ENCODE data around the gene REL. TPM values are rescaled to one million over a fixed set of nuclear protein-coding genes. Genes with fewer than 3 reads are reported as not detected.

The REL gene
- total RNA-seq, 2 experiments from 2014 or later, result 49.9 to 81.1 TPM

- intact Hi-C loops (cut with micrococcal nuclease; ENCODE audit: unreplicated experiment), result no loop called here
- Histone ChIP-seq H3K4me1 (ENCODE audit: insufficient read depth, low read length, poor library complexity, severe bottlenecking) (peaks cover 40% of the 10 kb centered on the region), H3K9me2 (ENCODE audit: insufficient read depth, low read length) (no peaks in the 10 kb centered on the region)
Measured at GRCh38 chr2:60867007-60867406, 14.4 kb upstream of the REL start.

GRCh38 chr2:60867848-60868247 is 13.5 kb upstream of the REL start:
- H3K9me2 ChIP-seq (ENCODE audit: insufficient read depth, low read length), result no peaks in the 10 kb centered on the region
- POLR2A ChIA-PET, result interaction anchor here (1.0 to 6.3 kb wide), 9 partner anchors 9 to 62 kb away, joined by 3 to 45 read pairs (median 3); no protein-coding TSS in a partner anchor
- peak overlapping the region; percentile 94 for H2AFZ ChIP-seq (ENCODE audit: low read length)
- peaks cover 17% of the 10 kb centered on the region for H3K36me3 ChIP-seq (ENCODE audit: insufficient read depth, low read length)
- no peaks in the 10 kb centered on the region for H3K79me2 ChIP-seq (ENCODE audit: insufficient read depth, low read depth, low read length)
- H3K4me3 ChIP-seq (ENCODE audit: low read depth, low read length, poor library complexity, severe bottlenecking), result peak overlapping the region; percentile 22
- TF ChIP-seq, protein P1, sequence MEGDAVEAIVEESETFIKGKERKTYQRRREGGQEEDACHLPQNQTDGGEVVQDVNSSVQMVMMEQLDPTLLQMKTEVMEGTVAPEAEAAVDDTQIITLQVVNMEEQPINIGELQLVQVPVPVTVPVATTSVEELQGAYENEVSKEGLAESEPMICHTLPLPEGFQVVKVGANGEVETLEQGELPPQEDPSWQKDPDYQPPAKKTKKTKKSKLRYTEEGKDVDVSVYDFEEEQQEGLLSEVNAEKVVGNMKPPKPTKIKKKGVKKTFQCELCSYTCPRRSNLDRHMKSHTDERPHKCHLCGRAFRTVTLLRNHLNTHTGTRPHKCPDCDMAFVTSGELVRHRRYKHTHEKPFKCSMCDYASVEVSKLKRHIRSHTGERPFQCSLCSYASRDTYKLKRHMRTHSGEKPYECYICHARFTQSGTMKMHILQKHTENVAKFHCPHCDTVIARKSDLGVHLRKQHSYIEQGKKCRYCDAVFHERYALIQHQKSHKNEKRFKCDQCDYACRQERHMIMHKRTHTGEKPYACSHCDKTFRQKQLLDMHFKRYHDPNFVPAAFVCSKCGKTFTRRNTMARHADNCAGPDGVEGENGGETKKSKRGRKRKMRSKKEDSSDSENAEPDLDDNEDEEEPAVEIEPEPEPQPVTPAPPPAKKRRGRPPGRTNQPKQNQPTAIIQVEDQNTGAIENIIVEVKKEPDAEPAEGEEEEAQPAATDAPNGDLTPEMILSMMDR (conservative IDR thresholded peaks at IDR 0.05; ENCODE audit: low read length), result no peak
- no peak for TF ChIP-seq EZH2phosphoT487 (IDR thresholded peaks at IDR 0.05; ENCODE audit: borderline replicate concordance, low read depth, low read length)
- DNase-seq (ENCODE audit: low spot score), result peak; percentile 81
- intact Hi-C loops (cut with micrococcal nuclease; ENCODE audit: unreplicated experiment), result loop anchor here (2.0 kb wide), 1 partner anchor 27 kb away; no protein-coding TSS in a partner anchor
- peaks cover 41% of the 10 kb centered on the region for H3K4me1 ChIP-seq (ENCODE audit: insufficient read depth, low read length, poor library complexity, severe bottlenecking)
- CTCF ChIA-PET (ENCODE audit: unreplicated experiment), result no interaction called here
- BruUV-seq (replicated peaks), result no TSS peak
- peaks cover 44% of the 10 kb centered on the region for H3K9me3 ChIP-seq (ENCODE audit: low read length)
- H4K20me1 ChIP-seq (ENCODE audit: insufficient read depth, low read length), result no peaks in the 10 kb centered on the region
- H3K4me2 ChIP-seq (ENCODE audit: low read length), result peak overlapping the region; percentile 47
- H3K27ac ChIP-seq (ENCODE audit: low read depth, low read length, poor library complexity, severe bottlenecking), result peak overlapping the region; percentile 79

More at GRCh38 chr2:60867007-60867406, 14.4 kb upstream of the REL start:
- Histone ChIP-seq H4K20me1 (ENCODE audit: insufficient read depth, low read length) (no peaks in the 10 kb centered on the region), H3K9me3 (ENCODE audit: low read length) (peaks cover 44% of the 10 kb centered on the region), H3K4me2 (ENCODE audit: low read length) (peak overlapping the region; percentile 47; the same call in 1 of the 2 replicates), H2AFZ (ENCODE audit: low read length) (peak overlapping the region; percentile 94), H3K27ac (ENCODE audit: low read depth, low read length, poor library complexity, severe bottlenecking) (peak overlapping the region; percentile 79), H3K36me3 (ENCODE audit: insufficient read depth, low read length) (peaks cover 17% of the 10 kb centered on the region), H3K4me3 (ENCODE audit: low read depth, low read length, poor library complexity, severe bottlenecking) (peak overlapping the region; percentile 38), H3K79me2 (ENCODE audit: insufficient read depth, low read depth, low read length) (no peaks in the 10 kb centered on the region)
- DNase-seq (ENCODE audit: low spot score), result no peak
- BruUV-seq (replicated peaks), result no TSS peak
- CTCF ChIA-PET (ENCODE audit: unreplicated experiment), result no interaction called here
- no peak for TF ChIP-seq EZH2phosphoT487 (IDR thresholded peaks at IDR 0.05; ENCODE audit: borderline replicate concordance, low read depth, low read length)
- TF ChIP-seq, protein P1 (conservative IDR thresholded peaks at IDR 0.05; ENCODE audit: low read length), result no peak
- POLR2A ChIA-PET, result interaction anchor here (0.7 to 6.3 kb wide), 10 partner anchors 8 to 98 kb away, joined by 3 to 45 read pairs (median 3); no protein-coding TSS in a partner anchor

- H2AFZ ChIP-seq (ENCODE audit: low read length), result peak overlapping the region; percentile 94; the same call in 1 of the 2 replicates
- H3K9me3 ChIP-seq (ENCODE audit: low read length), result peaks cover 44% of the 10 kb centered on the region
- POLR2A ChIA-PET, result interaction anchor here (0.6 to 6.3 kb wide), 5 partner anchors 10 to 128 kb away, joined by 3 to 45 read pairs (median 4); no protein-coding TSS in a partner anchor
- H3K79me2 ChIP-seq (ENCODE audit: insufficient read depth, low read depth, low read length), result no peaks in the 10 kb centered on the region
- peak overlapping the region; percentile 79 for H3K27ac ChIP-seq (ENCODE audit: low read depth, low read length, poor library complexity, severe bottlenecking)
- no peaks in the 10 kb centered on the region for H3K9me2 ChIP-seq (ENCODE audit: insufficient read depth, low read length)
- H3K4me3 ChIP-seq (ENCODE audit: low read depth, low read length, poor library complexity, severe bottlenecking), result peak overlapping the region; percentile 22
- intact Hi-C loops (cut with micrococcal nuclease; ENCODE audit: unreplicated experiment), result loop anchor here (2.0 kb wide), 1 partner anchor 28 kb away; no protein-coding TSS in a partner anchor
- TF ChIP-seq, protein P1 (conservative IDR thresholded peaks at IDR 0.05; ENCODE audit: low read length), result no peak
- no peak for TF ChIP-seq EZH2phosphoT487 (IDR thresholded peaks at IDR 0.05; ENCODE audit: borderline replicate concordance, low read depth, low read length)
- H3K36me3 ChIP-seq (ENCODE audit: insufficient read depth, low read length), result peaks cover 17% of the 10 kb centered on the region
- H4K20me1 ChIP-seq (ENCODE audit: insufficient read depth, low read length), result no peaks in the 10 kb centered on the region
- CTCF ChIA-PET (ENCODE audit: unreplicated experiment), result no interaction called here
- H3K4me2 ChIP-seq (ENCODE audit: low read length), result peak overlapping the region; percentile 47; the same call in 1 of the 2 replicates
- no TSS peak for BruUV-seq (replicated peaks)
- H3K4me1 ChIP-seq (ENCODE audit: insufficient read depth, low read length, poor library complexity, severe bottlenecking), result peaks cover 47% of the 10 kb centered on the region
- no peak for DNase-seq (ENCODE audit: low spot score)
Measured at GRCh38 chr2:60868589-60869273, 12.6 kb upstream of the REL start.

All from OCI-LY7 (cell line).